GM23248 (cell line): ENCODE measurements around the gene PRL.

ENCODE experiments used
- EZH2 ChIP-seq: fragments of 200-600 bp; sonication (generic); IDR thresholded peaks from 2 replicates; pipeline ENCODE4 v1.6.1; 2018; ENCODE audit warnings: antibody characterized with exemption, mild to moderate bottlenecking; ENCODE audit not compliant: insufficient read depth, poor library complexity, severe bottlenecking
- EZH2phosphoT487 ChIP-seq: fragments of 200-600 bp; sonication (generic); IDR thresholded peaks from 2 replicates; pipeline ENCODE4 v1.6.1; 2018; ENCODE audit warnings: antibody characterized with exemption, moderate library complexity, mild to moderate bottlenecking, low read depth; ENCODE audit not compliant: insufficient read depth

DNA sequence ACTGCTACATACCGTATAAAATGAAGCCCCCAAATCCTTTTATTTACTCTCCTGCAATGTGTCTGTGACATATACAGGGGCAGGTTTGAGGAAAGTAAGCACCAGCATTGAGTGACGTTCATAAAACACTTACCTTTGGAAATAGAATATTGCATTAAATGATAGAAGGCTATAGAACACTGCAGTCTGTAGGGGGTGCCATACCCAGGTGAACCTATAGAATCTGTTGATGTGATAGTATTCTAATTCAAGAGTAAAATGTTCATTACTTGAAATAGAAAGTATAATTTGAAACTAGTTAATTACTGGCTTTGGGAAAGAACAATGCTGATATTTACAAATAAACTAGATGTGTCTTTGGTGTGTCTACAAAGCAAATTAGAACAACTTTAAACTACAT, 47.0 kb upstream of the PRL start:
- TF ChIP-seq EZH2phosphoT487 (no peak), EZH2 (no peak)
